HG02840 (cell line): ENCODE measurements around the gene PLEKHH2.
"Not testable (repeated sequence)": the region's sequence is repeated elsewhere in the genome, so short reads cannot be mapped to it uniquely, and the experiment has no call there.

Experiments
- ATAC-seq: cut with Tn5 transposase; IDR thresholded peaks from one replicate; pipeline ENCODE4 v1.9.1; 2021; ENCODE audit warnings: mild to moderate bottlenecking, moderate library complexity, moderate number of reproducible peaks; ENCODE audit not compliant: unreplicated experiment, low FRiP score

PLEKHH2 gene

DNA sequence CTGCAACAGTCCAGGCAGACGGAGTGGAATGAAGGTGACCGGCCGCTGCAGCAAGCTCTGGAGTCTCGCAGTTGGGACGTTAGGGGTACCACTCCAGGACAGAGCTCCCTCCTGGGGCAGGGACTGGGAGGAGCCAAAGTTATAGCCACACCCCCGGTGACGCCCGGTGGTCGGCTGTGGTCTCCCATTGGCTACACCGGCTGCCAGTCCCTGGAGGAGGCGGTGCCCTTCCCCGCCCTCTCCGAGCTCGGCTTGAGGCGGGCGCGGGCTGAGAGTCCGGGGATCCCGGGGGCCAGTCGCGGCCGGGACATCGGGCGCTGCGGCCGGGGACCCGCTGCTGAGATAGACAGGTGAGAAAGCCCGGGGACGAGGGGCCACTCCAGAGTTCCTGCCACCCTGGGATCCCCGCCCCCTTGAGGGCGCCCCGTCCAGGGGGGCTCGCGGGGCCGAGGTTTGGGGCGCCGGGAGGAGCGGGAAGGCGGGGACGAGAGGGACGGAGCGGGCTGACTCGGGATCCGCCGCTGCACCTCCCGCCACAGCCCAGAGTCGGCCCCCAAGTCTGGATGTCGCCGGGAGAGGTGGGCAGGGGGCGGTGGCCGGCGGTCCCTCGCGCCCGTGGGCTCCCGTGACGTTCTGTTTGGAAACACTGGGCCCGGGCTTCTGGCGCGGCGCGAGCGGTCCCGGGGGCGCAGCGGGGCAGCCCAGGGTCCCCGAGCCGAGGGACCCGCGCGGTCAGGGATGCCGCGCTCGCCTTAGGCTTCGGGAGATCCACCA is at the start of gene PLEKHH2:
TSS of gene PLEKHH2 (plus strand) at position 231 of the 774 bp plus-strand sequence. CDS start 7,414 bp downstream, outside the sequence.
- peak; percentile 93 for ATAC-seq

DNA sequence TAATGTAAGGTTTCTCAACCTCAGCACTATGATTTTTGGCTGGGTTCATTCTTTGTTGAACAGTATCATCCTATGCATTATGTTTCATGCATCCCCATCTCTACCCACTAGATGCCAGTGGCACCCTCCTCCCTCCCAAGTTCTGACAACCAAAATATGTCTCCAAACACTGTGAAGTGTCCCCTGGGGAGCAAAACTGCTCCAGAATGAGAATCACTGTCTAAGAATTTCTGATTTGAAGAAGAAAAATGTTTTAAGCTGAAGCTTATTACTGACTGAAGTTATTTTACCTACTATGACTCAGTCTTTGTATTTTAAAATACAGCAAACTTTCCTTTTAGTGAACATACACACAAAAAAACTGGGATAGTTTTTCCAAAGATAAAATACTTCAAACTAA is 44.6 kb upstream of the PLEKHH2 start:
- no peak for ATAC-seq

DNA sequence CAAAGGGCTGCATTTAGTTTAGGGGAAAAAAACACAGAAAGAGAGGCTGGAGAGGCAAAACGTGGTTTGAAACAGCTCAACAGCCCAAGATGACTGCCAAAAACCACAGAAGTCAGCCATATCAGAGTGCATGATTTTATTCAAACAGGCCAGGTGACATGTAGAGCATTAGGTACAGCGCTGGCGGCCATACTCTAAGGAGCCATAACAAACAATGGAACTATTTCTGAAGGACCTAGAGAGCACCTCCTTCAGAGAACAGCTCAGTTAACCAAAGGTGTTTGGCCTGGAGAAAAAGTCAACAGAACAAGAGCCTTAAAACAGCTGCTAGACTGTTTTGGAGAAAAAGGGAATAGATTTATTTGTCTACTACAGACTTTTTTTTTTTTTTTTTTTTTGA is 43.8 kb upstream of the PLEKHH2 start:
- ATAC-seq: no peak

DNA sequence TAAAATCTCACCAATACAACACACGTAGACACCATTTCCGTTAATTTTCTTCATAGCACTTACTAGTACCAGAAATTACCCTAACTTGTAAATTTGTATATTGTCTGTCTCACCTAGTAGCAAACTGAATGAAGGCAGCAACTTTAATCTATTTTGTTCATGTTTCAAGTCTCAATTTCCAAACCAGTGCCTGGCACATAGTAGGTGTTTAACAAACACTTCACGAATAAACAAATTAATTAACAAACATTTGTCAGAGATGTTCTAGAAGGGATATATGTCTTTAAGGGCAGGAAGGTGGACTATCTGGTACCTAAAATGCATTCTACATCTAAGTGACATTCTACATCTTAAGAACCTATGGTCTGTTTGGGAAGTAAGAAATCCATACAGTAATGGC is 42.2 kb upstream of the PLEKHH2 start:
- no peak for ATAC-seq

DNA sequence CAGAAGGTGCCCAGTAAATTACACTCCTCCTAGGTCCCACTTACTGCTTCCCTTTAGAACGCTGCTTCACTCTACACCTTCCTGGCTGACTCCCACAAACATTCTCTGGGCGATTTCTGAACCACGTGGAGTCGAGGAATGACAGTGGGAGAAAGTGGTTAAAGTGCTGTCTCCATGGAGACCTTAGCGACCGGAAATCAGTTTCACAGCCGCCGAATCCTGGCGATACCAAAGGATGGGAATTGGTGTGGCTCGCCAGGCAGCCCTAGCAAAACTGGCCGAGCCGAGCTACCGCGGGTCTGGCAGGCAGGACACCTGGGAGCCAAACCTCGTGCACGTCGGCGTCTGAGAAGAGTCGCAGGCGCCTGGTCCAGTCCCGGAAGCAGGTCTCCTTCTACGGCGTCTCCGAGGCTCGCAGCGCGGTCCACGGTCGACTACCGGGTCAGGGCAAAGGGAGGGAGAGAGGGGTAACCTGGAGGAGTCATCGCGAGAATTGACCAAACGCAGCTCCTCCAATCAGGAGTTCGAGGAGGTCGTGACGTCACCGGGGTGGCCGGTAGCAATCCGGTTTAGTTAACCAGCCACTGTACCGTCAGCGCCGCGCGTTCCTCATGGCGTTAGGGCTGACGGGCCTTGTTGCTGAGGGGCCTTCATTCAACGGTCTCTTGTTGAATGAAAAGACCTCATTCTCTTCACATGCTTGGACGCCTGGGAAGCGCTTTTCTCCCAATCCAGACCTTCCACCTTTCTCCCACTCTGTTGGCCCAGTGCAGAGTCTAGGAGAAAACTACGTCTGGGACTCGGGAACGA is 41.3 kb upstream of the PLEKHH2 start, which contains the start of gene THADA:
TSS of gene THADA (minus strand) at position 436 of the 810 bp plus-strand sequence. CDS start 3,646 bp downstream, outside the sequence.
- ATAC-seq: peak; percentile 98

DNA sequence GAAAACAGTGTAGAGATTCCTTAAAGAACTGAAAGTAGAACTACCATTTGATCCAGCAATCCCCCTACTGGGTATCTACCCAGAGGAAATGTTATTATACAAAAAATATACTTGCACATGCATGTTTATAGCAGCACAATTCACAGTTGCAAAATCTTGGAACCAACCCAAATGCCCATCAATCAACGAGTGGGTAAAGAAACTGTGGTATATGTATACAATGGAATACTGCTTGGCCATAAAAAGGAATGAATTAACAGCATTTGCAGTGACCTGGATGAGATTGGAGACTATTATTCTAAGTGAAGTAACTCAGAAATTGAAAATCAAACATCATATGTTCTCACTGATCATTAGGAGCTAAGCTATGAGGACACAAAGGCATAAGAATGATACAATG is 36.5 kb upstream of the PLEKHH2 start:
- ATAC-seq: not testable (repeated sequence)

DNA sequence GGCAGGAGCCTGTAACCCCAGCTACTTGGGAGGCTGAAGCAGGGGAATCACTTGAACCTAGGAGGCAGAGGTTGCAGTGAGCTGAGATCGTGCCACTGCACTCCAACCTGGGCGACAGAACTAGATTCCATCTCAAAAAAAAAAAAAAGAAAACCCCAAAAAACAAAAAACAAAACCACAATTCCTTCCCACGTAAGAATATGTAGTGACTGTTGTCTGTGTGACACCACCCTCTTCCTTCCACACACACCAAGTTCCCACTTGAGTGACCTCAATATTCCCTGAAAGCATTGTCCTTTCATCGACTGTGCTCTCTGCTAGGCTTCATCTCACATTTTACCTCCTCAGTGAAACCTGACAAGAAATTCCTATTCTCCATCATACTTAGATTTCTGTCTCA is 32.4 kb upstream of the PLEKHH2 start:
- no peak for ATAC-seq

DNA sequence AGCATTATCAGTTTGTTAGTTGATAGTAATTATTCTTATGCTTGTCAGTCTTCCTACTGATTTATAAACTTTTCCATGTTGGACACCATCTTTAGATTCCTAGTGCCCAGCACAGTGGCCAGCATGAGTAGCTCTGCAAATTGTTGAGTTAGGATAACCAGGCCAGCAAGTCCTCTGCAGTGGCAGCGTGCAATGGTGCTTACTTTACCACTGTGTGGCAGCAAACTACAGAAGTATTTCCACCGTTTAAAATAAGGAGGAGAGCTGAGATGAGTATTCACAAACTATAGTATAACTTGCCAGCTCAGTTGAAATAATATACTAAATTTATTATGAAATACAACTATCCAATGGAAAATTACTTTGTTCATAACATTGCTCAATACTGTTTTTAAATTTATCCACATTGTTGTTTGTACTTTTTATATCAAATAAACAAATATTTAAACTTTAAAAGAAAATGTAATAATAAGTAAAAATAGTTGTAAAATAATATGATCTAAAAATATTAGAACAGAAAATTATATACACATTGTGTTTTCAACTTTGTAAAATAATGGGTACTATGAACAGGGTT is 31.9 kb upstream of the PLEKHH2 start:
- no peak for ATAC-seq

DNA sequence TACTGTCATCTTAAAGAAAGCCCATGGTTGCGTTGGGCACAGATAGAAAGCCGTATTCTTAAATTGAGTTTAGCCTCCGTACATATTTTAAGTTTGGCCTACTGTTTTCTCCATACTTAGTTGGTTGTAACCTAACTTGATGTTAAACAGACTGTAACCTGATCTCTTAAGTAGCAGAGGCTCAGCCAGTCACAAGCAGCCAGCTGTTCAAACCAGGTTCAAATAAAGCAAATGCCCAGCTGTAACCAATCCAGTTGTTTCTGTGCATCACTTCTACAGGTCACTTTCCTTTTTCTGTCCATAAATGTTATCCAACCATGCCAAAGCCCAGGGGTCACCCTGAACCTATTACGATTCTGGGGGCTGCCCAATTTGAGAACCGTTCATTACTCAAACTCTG is 31.2 kb upstream of the PLEKHH2 start:
- no peak for ATAC-seq

DNA sequence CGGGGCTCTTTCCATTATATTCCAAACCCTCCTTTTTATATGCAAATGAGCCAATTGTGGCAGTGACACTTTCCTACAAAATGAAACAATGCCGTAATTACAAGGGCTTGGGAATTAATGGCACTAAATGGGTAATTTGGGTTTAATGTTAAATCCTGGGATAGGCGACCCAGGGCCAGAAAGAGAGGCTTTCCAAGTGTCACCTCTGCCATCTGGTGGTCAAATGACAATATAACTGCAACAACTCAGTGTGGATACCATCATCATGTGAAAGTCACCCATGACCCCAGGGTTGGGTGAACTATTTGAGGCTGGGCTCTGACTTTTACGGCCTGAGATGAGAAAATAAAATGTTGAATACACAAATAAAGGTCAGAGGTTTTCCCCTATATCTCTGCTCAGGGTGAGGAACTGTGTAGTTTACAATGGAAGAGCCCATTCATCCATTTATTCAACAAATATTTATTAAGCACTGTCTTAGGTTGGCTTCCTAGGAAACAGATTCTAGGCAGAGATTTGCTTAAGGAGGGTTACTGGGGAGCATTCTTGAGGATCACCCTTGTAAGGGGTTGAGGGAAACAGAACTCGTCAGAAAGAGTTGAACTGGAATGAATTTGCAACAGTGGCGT is 27.7 kb upstream of the PLEKHH2 start:
- ATAC-seq: no peak

DNA sequence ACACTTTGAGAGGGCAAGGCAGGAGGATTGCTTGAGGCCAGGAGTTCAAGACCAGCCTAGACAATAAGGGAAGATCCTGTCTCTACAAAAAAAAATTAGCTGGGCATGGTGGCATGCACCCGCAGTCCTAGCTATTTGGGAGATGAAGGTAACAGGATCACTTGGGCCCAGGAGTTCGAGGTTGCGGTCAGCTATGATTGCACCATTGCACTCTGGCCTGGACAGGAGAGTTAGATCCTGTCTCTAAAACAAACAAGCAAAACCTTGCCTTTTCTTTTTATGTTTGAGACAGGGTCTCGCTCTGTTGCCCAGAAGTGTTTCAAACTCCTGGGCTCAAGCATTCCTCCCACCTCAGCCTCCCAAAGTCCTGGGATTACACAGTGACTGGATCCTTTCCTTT is 26.7 kb upstream of the PLEKHH2 start:
- no peak for ATAC-seq

DNA sequence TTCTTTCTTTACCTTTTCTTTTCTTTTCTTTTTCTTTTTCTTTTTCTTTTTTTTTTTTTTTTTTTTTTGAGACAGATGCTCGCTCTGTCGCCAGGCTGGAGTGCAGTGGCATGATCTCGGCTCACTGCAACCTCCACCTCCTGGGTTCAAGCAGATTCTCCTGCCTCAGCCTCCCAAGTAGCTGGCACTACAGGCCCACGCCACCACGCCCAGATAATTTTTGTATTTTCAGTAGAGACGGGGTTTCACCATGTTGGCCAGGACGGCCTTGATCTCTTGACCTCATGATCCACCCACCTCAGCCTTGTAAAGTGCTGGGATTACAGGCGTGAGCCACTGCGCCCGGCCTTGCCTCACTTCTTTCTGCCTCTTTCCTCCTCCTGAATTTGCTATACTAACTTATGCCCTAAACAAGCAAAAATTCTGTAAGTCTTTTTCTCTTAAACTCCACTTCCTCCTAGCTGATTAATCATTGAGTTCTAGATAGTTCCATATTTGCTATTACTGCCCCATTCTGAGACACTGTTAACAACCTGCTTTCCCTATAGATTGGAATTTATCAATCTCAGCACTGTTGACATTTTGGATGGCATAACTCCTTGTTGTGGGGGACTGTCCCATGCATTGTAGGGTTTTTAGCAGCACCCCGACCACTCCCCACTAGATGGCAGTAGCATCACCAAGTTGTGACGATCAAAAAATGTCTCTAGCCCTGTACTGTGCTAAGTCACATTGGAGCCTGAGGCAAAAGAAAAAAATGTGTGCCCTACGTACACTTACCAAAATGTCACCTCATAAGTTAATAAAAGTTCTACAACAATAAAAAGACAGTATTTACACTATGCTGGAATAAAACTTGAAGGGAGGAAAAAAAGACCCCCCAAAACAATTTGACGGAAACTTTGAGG is 24.8 kb upstream of the PLEKHH2 start:
- no peak for ATAC-seq

DNA sequence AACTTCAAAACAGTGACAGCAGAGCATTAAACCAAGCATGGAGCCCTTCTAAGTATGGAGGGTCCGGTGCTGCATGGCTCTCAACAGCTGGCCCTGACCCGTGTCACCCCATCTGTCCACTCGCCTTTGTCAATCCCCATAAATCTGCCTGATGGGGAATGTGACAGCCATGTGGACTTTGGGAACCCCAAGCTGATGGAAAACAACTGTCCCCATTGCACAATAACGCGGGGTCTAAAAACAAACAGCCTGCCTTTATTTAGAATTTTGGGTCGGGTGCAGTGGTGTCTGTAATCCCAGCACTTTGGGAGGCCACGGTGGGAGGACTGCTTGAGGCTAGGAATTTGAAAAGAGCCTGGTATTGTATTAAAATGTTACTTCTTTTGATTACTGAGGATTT is 24.1 kb upstream of the PLEKHH2 start:
- no peak for ATAC-seq

DNA sequence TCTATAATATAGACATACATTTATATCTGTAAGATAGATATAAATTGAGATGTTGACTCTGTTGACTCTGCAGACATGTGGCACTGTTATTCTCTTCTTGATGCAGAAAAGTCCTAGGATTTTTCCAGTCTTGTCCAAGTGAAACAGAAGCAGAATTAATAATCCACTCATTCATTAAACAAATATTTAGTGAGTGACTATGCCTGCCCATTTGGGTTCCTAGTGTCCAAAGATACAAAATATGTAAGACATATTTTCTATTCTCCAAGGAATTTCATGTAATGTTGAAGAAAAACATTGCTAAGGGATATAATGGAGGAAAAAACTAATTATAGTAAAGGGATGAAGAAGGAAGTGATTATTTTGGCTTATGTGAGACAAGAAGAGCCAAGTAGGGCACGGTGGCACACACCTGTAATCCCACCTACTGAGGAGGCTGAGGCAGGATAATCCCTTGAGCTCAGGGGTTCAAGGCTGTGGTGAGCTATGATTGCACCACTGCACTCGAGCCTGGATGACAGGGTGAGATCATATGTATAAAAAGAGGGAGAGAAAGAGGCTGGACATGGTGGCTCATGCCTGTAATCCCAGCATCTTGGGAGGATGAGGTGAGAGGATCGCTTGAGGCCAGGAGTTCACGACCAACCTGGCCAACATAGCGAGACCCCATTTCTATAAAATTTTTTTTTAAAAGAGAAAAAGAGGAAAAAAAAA is 19.9 kb upstream of the PLEKHH2 start:
- no peak for ATAC-seq

DNA sequence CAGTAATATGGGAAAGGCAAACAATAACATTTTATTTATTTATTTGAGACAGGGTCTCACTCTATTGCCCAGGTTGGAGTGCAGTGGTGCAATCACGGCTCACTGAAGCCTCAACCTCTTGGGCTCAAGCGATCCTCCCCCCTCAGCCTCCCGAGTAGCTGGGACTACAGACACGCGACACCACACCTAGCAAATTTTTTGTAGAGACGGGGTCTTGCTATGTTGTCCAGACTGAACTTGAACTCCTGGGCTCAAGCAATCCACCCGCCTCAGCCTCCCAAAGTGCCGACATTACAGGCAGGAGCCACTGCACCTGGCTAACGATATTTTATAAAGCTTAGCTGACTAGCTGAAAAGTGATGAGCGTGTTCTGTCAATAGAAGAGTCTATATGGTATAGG is 17.5 kb upstream of the PLEKHH2 start:
- ATAC-seq: no peak

DNA sequence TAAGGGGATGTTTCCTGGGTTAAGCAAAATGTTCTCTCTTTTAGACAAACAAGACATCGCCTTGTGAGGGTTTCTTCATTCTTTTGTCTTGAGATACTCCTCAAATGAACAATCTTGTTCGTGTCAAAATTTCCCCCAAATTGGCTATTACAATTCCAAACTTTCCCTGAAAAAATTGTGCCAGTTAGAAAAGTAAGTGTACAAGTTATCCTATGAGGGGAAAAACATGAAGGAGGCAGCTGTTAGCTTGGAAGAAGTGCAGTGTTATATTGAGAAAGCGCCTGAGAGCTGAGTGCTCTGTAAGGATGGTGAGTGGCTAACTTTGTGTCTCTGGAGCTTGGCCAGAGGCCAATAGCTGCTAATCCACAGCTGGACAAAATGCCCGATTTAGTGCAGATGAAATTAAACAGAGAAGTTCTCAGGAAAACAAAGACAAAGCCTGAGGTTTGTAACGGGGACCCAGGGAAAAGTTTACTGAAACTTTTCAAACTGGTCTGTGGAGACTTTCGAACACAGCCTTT is 14.1 kb upstream of the PLEKHH2 start:
- ATAC-seq: no peak

DNA sequence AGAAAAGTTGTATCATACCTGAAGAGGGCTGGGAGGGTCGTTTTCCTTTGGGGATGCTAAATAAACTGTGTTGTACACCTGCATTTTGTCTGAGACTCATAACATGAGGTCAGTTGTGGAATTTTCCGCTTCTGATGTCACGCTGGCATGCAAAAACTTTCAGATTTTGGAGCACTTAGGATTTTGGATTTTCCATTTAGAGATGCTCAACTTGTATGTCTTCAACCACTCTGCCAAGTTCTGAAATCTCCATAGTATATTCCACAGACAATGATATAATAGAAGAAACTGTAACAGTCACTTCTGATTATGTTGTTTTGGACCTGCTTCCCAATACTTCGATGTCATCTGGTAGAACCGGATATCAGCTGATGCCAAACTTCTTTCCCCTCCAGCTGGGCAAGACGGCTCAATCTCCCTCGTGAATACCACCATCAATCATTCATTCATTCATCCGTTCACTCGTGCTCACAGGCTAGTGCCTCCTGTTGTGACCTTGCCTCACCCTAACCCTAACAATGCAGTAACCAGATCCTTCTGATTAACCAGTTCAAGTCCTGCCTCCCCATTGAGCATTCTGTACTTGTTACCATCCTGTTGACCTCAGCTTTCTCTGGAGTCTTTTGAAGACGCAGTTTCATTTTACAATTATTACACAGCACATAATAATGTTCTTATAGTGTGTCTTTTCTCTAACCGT is 5.3 kb upstream of the PLEKHH2 start:
- no peak for ATAC-seq

DNA sequence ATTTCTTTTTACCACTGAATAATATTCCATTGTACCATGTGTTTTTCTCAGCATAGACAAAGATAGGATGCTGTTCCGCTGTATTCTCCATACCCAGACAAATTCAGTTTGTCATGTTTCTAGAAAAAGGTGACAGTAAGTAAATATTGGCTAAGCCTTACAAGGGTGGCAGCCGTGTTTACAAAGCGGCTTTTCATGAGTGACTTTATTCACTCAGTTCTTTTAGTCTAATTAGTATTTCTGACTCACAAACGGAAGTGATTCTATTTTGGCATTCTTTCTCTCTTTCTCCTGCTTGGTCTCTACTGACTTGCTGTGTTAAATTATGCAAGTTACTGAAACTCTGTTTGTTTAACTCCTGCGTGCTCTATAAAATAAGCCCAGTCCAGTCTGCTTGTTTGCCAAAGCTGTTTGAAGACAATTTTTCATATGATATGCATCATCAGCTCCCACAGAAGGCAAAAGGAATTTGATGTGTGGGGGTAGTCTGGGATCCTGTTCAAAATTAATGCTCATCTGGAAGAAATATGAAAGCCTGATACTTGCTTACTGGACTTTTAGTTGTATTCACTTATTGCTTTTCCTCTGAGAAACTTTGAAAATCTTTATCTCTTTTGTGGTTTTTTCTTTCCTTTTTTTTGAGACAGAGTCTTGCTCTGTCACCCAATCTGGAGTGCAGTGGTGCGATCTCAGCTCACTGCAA is 2.3 kb upstream of the PLEKHH2 start:
- ATAC-seq: no peak
